HG03457 (cell line): ENCODE measurements around the gene CD247.

Experiments used
- ATAC-seq: cut with Tn5 transposase; IDR thresholded peaks from one replicate; pipeline ENCODE4 v1.9.1; 2021; ENCODE audit warnings: moderate number of reproducible peaks; ENCODE audit not compliant: unreplicated experiment

Gene CD247

DNA sequence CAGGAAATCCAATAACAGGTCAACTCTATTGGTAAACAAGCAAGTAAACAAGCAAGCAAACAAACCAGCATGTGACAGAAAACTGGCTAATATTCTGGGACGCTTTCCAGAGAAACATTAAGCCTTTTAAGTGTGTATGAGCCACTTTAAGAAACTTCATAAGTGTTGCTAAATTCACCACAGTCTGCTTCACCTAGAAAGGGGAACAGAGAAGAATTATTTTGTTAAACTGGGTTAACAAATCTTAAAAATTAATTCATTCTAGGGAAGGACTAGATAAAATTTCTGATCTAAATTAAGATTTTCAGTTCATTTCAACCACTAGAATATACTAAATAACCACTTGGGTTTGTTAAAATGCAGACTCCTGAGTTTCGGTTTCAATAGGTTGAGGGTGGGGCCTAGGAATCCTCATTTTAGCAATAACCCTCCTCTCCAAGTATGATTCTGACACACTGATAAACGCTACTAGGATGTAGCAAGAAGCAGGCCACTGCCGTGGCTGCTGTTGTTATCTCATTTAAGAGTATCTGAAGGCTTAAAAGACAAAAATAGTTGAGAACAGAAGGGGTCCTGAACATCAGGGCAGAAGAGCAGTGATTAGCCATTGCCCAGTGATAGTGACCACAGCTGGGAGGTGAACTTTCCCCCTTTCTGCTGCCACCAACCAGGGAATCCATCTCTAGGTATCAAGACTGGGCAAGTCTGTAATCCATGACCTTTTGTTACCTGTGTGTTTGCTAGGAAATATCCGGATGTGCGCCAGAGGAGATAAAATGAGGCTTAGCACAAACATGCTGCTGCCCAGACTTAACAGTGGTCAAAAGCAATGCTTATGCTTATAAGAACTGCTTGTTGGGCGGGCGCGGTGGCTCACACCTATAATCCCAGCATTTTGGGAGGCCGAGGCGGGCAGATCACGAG lies 24.0 kb upstream of the CD247 start:
- no peak for ATAC-seq

DNA sequence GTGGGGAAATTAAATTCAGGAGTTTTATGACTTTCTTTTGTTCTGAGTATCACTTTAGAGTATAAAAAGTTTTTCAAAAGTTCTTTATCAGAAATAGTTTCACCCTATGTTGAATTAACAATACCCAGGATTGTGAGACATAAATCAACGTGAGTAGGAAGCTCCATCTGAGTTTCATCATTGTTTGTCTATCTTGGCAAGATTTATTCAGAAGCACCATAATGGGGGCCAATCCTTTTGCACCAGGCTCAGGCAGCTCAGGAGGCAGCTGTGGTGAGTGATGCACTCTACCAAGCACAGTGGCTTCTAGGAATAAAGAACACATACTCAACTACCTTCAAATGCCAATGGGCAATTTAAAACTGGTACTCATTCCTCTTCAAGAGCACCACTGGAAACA lies 23.3 kb upstream of the CD247 start:
- no peak for ATAC-seq

DNA sequence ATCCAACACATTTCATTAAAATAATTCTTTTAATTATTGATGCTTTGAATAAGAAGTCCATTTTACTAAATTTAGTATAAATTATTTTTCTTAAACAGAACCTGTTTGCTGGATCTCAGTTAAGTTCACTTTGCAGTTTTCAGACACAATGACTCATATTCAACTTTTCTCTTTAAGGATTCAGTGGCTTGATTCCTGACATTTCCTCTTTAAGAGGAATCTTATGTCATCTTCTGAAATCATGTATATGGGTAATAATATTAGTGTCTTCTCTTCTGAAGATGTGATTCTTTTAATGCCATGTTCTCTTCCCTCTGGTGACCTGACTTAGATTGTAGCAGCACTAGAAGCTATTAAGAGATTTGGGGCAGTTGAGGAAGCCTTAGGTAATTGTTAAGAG lies 22.7 kb upstream of the CD247 start:
- ATAC-seq: no peak

DNA sequence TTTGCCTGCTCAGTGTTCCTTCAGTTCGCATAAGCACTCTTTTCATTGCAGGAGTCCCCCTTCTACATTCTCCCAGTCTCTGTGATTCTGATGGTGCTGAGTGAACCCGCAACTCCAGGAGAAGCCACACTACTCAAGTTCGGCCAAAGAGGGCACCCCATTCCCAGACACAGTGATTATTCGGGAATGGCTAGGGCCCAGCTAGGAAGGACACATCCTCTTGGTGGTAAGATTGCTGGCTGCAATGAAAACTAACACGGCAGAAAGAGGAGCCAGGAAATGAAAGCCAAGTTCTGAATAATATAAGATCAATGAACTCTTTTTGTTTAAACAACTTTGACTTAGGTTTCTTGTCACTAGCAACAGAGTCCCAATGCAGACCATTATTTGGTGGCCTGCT lies 20.3 kb upstream of the CD247 start:
- ATAC-seq: no peak

DNA sequence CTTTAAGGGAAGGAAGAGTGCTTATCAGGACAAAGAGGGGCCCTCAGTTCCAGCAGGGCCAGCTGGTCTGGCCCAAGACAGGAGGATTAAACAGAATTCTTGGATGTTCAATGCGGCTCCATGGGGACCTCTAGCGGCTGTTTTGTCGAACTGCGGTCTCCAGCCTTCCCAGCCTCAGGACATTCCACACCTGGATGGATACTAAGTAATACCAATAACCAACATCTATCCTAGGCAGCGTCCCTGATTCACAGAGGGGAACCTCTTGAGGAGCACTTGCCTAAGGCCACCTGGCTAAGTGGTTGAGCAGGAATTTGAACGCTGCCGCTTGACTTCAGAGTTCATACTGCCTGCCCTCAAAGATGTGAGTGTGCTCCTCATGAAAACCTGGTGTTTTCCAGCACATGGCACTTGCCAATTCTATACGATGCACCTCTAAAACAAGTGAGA lies 15.5 kb upstream of the CD247 start:
- no peak for ATAC-seq

DNA sequence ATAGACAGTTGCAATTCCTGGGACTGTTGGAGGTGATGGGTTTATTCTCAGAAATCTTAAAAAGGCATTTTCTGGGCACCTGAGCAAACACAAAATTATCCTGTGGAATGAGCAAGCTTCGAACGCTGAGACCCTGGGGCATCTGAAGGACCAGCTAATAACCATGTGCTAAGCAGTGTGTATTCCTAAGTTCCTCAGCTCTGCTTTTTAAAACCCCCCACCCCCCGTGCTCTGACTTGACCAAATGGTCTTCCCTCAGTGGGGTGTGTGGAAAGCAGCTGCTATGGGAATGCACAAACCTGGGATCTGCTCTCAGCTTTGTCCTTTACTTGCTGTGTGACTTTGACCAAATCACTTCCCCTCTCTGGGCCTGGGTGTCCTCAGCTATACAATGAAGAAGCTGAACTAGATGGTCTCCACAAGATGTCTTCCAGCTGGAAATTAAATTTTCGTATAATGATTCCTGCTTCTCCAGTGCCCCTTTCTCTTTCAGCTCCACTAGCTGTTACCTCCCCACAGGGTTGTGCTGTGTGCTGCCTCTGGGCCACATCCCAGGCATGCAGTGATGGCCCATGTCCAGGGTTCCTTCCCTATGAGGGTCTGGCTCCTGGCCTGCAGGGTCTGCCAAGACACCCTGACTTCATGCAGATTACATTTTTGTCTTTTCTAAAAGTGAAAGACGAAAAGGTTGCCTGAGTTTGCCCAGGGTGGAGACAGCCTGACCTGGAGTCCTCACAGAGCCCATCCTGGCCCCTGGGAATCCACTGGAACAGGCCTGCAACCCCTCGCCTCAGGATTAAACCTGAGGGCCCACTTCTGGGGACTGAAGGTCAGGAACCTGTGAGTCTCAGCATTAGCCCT lies 14.9 kb upstream of the CD247 start:
- no peak for ATAC-seq

DNA sequence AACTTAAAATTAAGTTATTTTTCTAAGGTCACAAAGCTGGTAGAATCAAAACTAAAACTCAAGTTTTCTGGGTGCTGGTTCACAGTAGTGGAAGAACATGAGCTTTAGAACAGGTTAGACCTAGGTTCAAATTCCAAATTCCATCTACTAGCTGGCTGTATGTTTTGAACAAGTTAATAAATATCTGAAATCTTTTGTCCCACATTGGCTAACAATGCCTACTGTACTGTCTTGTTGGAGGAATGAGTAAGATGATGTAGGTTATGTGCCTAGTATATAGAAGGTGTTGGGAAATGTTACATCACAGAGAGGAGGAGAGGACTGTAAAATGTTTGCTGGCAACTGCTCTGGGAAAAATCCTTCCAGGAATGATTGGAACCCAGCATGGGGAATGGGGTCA lies 14.0 kb upstream of the CD247 start:
- ATAC-seq: no peak

DNA sequence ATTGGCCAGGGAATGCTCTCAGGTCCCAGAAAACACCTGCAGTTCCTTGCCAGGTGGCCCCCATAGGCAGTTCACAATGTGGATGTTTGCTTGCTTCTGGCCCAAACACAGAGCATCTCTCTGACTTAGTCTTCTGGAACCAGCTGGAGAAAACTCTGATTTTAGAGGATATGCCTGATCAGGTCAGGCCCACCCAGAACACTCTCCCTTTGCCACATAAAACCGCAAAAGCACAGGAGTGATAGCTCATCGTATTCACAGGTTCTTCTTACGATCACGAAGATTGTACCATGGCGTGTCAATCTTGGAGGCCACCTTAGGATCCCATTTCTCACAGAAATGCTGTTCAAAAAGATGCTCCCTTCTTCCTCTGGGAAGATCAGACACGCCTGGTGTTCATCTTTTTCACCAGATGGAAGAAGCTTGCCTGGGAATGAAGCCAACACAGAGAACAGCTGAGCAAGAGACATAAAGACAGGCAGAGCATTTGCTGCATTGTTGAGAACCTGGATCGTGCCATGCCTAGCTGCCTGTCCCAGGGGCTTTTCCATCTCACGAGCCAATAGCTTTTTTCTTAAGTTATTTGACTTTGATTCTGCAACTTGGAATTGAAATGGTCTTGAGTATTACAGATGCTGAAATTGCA lies 11.6 kb upstream of the CD247 start:
- ATAC-seq: no peak

DNA sequence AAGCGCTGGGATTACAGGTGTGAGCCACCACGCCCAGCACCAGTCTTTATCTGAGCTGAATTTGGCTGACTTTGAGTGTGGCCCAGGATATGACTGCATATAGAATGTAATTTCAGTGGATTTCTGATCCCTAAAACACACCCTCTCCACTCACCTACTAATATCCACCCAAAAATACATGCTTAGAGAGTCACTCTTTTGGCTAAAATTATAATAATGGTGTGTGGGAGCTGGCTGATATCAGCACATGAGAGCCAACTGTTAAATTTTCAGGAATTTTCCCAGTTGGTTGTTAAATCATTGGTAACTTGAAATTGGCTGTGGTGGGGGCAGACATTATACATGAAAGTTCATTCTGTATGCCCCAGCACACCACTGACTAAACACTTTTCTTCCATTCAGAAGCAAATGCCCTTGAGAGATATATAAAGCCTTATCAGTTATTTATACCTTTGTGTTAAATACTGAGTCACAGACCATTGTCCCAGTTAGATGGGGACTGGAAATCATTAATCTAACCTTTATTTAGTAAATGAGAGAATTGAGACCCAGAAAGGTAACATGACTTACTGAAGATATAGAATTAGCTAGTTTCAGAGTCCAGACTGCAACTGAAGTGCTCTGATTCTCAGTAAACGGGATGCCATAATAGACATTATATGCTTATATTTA lies 9.9 kb upstream of the CD247 start:
- ATAC-seq: no peak

DNA sequence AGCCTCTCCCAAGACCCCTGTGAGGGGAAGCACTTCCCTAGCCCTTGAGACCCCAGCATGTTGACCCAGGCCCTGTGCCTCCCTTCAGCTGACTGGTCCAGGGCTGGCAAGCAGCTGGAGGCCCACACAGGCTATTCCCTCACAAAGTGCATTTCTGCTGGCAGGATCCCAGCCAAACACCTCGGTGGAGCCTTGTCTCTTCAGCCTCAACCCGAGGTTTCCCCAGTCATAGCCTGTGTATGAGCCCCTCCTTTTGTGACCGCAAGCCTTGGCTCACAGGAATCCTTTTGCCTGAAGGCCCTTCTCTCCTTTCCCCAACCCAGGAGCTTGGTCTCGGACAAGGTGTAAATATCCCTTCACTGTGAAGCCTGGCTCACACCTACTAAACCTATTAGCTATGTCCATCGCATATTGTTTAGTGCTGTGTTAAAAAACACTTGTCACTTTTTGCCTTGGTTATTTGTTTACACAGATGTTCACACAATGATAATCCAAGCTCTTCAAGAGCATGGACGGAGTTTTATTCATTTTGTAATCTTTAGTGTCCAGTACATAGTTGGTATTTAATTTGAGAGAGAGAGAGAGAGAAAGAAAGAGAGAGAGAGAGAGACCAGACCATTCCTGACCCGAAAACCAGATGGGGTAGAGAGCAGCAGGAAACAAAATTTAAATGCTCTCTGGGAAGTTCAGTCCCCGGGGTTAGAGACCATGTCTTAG lies 8.5 kb upstream of the CD247 start:
- no peak for ATAC-seq

DNA sequence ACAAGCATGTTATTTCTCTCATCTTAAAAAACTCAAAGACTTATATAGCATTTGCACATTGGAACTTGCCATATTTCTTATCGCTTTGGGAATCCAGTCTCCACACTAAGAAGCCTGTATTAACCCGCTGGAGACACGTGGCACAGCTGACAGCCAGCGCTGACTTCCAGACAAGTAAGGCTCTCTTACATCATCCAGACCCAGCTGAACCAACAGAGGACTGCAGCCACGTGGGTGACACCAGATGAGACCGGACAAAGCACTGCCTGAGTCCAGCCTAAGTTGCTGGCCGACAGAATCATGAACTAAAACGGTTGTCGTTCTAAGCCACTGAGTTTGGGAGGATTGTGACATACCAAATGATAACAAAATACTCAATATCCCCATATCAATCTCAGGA lies 6.3 kb upstream of the CD247 start:
- no peak for ATAC-seq

DNA sequence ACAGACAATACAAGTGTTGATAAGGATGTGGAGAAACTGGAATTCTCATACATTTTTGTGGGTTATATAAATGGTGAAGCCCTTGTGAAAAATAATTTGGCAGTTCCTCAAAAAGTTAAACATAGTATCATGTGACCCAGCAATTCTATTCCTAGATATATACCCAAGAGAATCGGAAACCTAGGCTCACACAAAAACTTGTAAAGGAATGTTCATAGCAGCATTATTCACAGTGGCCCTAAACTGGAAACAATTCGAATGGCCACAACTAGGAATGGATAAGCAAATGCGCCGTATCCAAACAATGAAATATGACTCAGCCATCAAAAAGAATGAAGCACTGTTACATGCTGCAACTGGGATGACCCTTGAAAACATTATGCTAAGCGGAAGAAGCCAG lies 3.9 kb upstream of the CD247 start:
- ATAC-seq: no peak

DNA sequence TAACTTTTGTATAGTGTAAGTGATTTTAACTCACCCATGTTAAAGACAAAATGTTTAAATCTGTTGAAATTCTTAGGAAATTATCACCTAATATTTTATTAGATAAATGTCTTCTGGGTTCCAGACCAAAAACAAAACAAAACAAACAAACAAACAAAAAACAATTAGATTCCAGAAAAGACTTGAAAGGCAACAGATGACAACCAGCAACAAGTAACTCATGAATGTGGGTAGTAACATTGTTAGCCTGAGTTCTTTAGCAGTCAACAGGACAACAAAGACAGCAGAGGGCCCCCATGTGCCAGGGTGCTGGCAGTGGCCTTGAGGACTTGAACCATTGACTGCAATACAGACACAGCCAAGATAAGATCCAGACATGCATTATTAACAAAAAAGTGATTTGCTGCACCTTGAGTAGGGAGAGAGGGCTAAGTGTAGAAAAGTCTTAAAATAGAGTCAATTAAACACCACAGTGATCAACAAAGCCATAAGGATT lies 2.4 kb upstream of the CD247 start:
- ATAC-seq: no peak

DNA sequence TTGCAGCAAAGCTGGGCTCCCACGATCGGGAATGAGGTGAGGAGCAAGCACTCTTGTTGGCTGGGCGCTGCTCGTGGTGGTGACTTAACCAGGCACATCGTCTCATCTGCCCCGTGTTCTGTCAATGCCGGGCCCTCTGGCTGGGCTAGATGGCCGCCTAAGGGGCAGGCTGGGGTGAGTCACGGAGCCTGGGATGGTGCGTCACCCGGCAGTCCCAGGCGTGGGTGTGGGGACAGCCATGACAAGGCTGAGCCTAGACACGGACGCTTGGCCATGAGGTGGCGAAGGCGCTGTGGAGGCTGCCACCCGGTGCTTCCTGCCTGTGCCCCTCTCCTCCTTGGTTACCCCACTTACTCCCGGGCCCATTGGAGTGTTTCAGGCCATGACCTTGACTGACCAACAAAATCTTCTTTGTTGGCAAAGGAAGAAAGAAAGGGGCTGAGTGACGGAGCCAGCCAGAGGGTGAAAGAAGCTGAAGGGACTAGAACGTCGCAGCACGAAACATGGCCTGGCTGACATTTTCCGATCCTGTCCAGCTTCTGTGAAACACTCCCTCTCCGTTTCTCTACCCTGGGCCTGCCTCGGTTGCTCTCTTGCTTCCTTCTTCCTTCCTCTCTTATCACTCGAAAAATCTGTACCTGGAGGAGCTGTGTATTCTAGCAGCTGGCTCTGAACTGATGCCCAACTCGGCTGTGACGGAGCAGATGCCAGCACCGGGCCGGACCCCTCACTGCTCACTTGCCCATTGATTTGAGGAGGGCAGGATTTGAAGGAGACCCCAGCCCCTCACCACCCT lies 596 bp downstream of the CD247 start:
- ATAC-seq: no peak

DNA sequence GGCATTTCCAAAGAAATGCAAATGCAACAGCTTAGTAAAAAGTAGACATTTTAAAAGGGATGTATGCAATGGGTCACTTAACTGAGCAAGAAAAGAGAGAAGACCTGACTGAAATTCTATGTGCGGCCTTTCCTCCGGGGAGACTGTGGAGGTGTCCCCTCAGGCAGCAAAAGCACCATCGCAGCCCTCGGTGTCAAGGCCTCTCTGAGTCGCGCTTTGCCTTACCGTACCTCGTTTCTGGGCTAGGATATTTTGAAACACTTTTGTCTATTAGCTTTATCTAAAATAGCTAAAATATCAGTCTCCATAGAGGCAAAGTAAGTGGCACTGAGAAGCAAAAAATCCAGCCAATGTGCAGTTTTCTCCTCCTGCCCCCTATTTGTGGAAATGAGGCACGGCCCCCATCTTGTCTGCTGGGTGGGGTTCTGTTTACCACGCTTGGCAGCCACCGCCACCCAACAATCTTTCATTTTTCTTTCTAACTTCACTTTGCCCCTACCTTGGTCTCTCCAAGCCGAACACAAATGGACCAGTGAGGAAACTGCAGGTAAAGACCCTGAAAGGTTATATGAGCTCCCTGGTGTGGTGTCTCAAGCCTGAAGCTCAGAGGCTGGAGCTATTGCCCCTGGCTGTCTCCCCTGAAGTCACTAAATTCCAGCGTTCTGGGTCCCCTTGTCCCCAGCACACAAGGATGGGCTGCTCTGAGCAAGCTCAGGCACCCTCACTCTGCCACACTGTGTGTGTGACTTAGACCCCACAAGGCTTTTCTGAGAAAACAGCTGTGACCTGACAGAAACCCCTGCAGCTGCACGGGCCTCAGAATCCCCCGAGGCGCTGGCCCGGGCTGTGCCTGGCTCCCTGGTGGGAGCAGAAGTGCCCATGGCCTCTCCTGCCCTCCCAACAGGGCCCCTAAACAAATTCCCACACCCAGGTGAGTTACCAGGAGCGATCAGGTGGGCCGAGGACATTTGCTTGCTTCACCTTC lies 1.6 kb downstream of the CD247 start:
- ATAC-seq: no peak

DNA sequence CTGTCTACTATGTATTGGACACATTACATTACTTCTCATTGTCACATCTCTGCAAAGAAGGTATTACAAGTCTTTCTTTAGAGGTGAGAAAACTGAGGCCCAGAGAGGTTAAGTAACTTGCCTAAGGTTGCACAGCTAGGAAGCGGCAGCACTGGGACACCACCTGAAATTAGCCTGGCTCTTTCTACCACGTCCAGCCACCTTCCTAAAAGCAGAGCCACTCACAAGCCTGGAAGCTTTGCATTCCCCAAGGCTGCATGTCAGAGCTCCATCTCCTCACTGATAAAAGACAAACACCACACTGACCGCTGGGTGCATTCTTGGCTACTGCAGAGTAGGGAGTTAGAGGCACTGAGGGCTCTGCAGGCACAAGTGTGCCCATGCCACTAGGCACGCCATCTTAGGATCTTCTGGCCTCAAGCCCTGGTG lies 2.4 kb downstream of the CD247 start:
- ATAC-seq: no peak

DNA sequence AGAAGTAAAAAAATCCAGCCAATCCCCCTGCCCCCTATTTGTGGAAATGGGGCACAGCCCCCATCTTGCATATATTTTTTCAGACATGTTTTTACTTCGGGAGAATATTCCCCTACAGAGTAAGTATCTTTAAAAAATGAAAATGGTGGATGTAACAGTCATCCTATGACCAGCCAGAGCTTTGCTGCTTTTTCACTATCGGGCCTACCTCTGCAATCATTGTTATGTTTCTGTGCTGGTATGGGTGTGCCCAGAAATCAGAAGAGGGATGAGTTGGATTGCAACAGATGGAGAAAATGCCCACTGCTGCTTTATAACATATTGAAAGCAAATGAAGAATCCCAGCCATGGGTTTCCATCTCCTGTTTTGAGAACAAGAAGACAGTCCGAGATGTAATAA lies 2.9 kb downstream of the CD247 start:
- ATAC-seq: no peak

DNA sequence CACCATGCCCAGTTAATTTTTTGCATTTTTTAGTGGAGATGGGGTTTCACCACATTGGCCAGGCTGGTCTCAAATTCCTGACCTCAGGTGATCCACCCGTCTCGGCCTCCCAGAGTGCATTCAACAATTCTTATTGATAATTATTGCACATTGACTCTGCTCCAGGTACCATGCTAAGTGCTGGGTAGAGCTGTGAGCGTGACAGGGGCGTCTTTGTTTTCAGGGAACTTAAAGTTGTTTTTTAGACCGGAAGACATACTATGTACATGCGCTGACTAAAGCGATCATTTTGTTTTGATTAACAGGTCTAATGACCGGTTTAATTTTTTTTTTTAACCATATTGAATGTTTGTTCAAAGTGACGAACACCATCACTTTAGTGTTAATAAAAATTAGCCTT lies 4.0 kb downstream of the CD247 start:
- no peak for ATAC-seq
